Omental fat pad (tissue), 4 donors: ENCODE results near the gene NME4. TPM values are rescaled to one million over a fixed set of nuclear protein-coding genes. Genes with fewer than 3 reads are reported as not detected.

Source experiments
- ATAC-seq: fragments of 150-250 bp; one replicate; pipeline ENCODE4 v1.9.1; 2016; ENCODE audit warnings: mild to moderate bottlenecking, moderate library complexity; ENCODE audit not compliant: low FRiP score
- DNase-seq: peaks from one replicate; pipeline ENCODE4 v3.0.0-alpha.2; 2019; ENCODE audit warnings: low spot score
- total RNA-seq, 4 donors: library from RNA; depleted of rRNA; stranded (reverse); fragments of >200 nt; gene quantifications; one replicate each; pipeline ENCODE4 v1.1.0, GENCODE V29; 2016
- TF ChIP-seq, protein P1 (sequence below), 3 donors: fragments of 450-650 bp; IDR thresholded peaks; one replicate each; pipeline ENCODE4 v1.5.1; 2016 to 2017; ENCODE audit warnings: antibody characterized with exemption in 3 of 3, mild to moderate bottlenecking in 3 of 3, moderate library complexity in 2 of 3

Gene NME4
- total RNA-seq, 4 donors from 2014 or later: 49.5 to 115 (median 79.3) TPM

DNA sequence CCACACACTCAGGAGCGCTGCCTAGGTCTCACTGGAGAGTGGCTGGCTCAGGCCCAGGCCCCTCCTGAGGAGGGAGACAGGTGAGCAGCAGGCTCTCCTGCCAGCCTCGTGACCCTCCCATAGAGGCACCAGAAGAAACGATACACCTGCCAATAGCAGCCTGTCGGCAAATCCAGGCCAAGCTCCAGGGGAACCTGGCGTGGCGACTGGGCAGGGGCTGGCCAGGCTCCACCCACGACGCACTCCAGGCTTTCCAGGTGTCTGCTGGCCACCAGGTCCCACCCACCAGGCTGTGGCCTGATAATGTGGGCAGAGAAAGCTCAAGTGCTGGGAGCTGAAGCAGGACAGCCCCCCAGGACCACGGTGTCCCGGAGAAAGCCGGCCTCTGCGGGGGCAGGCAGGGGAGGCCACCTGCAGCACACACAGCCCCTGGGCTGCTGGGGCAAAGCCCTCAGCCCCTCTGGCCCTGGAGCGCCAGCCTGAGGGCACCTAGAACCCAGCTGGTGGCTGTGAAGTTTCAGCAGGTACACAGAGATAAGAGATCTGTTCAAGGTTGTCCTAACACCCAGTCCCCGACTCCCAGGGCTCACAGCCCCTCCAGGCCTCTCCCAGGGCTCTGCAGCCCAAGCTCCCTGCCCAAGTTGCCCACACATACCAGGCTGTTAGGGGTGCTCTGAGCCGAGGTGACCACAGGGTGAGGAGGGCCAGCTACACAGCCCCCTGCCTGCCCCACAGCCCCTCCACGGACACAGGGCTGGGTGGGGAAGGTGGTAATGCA, 17.6 kb upstream of the NME4 start:
- TF ChIP-seq, protein P1, sequence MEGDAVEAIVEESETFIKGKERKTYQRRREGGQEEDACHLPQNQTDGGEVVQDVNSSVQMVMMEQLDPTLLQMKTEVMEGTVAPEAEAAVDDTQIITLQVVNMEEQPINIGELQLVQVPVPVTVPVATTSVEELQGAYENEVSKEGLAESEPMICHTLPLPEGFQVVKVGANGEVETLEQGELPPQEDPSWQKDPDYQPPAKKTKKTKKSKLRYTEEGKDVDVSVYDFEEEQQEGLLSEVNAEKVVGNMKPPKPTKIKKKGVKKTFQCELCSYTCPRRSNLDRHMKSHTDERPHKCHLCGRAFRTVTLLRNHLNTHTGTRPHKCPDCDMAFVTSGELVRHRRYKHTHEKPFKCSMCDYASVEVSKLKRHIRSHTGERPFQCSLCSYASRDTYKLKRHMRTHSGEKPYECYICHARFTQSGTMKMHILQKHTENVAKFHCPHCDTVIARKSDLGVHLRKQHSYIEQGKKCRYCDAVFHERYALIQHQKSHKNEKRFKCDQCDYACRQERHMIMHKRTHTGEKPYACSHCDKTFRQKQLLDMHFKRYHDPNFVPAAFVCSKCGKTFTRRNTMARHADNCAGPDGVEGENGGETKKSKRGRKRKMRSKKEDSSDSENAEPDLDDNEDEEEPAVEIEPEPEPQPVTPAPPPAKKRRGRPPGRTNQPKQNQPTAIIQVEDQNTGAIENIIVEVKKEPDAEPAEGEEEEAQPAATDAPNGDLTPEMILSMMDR (IDR thresholded peaks at IDR 0.05): no peak
- DNase-seq (no peak), ATAC-seq (no peak)

DNA sequence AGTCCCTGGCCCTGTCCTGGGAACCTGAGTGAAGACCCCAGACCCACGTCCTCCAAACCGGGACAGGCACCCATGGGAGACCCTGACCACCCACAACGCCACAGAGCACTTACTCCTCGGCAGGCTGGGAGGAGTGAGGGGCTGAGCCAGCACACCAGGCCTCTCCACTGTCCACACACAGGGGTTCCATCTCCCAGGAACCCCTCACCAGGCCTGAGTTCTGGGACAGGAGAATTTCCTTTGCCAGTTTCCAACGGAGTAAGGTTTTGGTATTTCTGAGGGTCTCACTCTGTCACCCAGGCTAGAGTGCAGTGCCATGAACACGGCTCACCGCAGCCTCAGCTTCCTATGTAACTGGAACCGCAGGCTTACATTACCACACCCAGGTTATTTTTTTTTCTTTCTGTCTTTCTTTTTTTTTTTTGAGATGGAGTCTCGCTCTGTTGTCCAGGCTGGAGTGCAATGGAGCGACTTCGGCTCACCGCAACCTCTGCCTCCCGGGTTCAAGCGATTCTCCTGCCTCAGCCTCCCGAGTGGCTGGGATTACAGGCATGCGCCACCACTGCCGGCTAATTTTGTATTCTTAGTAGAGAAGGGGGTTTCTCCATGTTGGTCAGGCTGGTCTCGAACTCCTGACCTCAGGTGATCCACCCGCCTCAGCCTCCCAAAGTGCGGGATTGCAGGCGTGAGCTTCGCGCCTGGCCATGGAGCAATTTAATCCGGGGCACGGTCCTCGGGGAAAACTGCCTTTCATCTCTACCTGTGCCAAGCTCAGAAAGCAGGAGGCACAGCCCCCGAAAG, 16.8 kb upstream of the NME4 start:
- no peak for ATAC-seq
- DNase-seq: no peak
- TF ChIP-seq, protein P1 (IDR thresholded peaks at IDR 0.05): no peak

DNA sequence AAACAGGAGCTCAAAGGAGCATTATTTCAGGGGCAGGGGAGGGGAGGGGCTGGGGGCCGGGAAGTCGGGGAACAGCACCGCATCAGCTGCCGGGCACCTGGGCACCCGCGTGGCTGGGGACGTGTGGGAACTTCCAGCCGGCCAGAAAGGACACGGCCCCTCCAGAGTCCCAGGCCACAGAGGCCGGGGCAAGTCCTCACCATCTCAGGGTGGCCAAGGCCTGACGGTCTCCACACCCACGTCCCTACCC, 16.3 kb upstream of the NME4 start:
- TF ChIP-seq, protein P1 (IDR thresholded peaks at IDR 0.05): no peak
- ATAC-seq (no peak), DNase-seq (no peak)

DNA sequence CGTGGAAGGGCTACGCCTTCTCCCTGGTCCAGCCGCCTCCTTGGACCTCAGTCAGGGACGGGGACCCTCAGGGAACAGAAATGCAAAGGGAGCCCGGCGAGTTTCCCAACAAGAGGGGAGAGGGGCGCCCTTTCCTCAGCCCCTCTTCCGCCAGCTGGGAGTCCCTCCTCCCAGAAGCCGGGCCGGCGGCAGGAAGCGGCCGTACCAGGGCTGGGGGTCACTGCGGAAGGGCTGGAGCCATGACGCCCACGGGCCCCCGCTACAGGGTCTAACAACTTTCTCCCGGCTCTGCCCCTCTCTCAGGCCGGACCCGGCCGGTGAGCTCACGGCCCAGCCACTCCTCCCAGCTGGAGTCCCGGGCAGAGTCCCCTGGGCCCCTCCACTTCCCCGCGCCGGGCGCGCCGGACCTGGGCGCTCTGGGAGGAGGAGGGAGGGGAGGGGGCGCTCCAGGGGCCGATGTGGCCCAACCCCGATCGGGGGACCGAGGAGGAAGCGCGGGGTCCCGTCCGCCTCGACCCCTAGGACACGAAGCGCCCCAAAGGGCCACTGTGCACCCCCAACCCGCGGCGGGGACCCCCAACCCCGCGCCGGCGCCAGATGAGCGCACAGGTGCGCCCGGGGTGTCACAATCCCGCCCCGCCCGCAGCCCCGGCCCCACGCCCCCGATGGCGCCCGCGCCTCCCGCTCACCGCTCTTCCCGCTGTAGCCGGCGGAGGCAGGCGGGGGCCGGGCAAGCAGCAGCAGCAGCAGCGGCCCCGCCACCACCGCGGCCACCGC, 15.8 kb upstream of the NME4 start:
- ATAC-seq (peak; percentile 48), DNase-seq (no peak)
- TF ChIP-seq, protein P1 (IDR thresholded peaks at IDR 0.05): no peak

DNA sequence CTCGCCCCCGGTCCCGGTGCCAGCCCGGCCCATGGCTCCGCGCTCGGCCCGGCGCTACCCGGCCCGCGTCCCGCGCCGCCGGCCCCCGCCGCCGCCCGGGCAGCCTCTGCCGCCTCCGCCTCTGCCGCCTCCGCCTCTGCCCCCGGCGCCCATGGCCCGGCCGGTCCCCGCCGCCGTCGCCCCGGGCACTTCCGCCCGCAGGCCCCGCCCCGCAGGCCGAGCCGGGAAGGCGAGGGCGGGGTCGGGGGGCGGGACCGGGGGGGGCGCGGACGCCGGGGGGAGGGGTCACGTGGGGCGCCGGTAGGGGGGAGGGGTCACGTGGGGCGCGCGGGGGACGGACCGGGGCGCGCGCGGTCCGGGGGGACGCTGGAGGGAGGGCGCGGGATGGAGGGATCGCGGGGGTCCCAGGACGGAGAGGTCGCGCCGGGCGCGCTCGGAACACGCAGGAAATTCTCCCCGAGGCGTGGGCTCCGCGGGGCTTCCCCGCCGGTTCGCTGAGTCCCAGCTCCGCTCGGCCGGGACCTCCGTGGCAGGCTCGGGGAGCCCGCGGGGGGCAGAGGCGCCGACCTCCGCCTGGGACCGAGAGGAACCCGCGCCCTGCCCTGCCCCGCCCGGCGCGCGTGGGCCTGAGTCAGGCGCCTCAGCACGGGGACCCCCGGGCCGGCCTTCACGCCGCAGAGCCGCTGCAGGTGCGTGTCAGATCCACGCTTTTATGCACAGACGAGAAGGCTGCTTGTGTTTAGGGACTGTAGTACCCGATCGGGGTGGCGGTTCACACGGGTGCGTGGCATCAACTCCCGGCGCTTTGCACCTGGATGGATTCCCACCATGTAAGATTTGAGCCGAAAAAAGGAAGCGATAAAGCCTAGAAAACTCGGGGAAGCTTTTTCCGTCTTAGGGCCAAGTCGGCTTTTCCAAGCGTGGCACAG, 14.9 kb upstream of the NME4 start, which contains the start of gene PGAP6:
Gene PGAP6, minus strand, starts transcription at position 190 of the 929 bp plus-strand sequence. Its CDS starts 157 bp downstream, at position 33.
- TF ChIP-seq, protein P1 (IDR thresholded peaks at IDR 0.05): no peak
- peak; percentile 44 for DNase-seq
- peak; percentile 71 for ATAC-seq
